ENCODE data around the gene TCF7L1.

GRCh38 chr2:85259879-85260278 is 126.7 kb downstream of the TCF7L1 start:
- TF ChIP-seq CTCF (IDR thresholded peaks at IDR 0.05; ENCODE audit: low read depth, low read length) (no peak), EZH2phosphoT487 (IDR thresholded peaks at IDR 0.05; ENCODE audit: low read depth) (no peak)
